HTERT RPE-1 (cell line): ENCODE data around the gene MAP3K6.
"Not testable (repeated sequence)": the region's sequence is repeated elsewhere in the genome, so short reads cannot be mapped to it uniquely, and the experiment has no call there.

Experiments
- in situ Hi-C: fragments of 300-500 bp; cut with MboI; formaldehyde crosslinking; loops from 4 replicates; pipeline ENCODE4 v1.14.3; 2020; ENCODE audit warnings: low sequenced_read_pairs

MAP3K6 gene

DNA sequence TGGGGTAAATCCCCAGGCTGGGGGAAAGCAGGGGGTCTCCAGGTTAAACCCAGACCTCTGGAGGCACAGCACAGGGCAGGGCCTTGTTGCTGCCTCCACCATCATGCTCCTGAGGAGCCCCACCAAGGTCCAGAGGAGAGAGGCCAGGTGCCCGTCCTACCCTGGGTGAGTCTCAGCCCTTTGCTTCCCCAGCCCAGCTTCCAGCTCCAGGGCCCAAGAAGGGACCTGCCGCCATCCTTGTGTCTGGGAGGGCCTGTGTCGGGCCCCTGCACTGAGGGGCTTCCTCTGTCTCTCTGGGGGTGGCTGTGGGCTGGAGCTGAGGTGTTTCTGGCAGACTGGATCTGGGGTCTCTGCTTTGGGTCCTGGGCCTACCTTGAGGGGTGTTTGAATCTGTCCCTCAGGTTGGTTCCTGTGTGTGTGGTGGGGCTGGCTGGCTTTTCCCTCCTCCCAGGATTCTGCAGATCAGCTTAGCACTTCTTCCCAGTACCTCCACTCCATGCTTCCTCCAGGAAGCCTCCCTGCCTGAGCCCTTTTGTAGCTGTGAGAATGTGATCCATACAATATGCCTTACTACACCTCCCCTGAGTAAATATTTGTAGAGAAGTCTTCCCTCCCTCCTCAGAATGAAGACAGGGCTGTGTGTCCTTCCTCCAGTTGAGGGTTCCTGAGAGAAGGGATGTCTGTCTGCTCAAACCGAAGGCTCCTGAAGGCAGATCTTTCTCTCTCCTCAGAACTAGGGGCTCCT lies 31.8 kb upstream of the MAP3K6 start:
- in situ Hi-C loops, result no loop called here

DNA sequence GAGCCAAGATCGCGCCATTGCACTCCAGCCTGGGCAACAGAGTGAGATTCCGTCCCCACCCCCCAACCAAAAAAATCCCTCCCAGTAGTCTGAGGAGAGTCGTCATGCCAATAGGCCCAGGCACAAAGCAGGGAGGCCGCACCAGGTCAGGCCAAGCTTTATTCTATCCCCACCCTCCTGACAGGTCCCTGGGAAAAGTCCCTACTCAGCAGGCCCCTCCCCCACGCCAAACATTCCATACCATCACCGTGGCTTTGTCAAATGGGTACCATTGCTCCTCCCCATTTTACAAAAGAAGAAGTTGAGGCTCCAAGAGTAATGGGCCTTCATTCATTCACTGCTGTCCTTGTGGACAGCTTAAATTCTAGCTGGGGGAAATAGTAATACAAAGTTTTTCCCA lies 31.0 kb upstream of the MAP3K6 start:
- in situ Hi-C loops, result no loop called here

DNA sequence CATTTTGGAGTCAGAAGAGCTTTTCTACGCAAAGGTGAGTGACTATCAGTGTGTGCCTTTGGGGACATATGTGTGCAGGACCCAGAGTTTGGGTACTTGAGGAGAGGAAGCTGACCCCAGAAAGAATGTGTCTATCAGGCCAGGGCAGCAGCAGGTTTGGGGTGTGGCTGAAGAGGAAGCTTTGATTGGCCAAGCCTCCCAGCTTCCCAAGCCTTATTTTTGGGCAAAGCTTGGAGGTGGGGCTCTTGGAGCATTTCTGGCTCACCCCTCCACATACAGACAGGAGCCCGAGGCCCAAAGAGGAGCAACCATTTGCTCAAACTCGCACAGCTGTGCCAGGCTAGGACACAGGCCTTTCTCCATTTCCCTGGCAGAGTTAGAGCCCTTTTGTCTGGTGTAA lies 30.3 kb upstream of the MAP3K6 start:
- in situ Hi-C loops, result no loop called here

DNA sequence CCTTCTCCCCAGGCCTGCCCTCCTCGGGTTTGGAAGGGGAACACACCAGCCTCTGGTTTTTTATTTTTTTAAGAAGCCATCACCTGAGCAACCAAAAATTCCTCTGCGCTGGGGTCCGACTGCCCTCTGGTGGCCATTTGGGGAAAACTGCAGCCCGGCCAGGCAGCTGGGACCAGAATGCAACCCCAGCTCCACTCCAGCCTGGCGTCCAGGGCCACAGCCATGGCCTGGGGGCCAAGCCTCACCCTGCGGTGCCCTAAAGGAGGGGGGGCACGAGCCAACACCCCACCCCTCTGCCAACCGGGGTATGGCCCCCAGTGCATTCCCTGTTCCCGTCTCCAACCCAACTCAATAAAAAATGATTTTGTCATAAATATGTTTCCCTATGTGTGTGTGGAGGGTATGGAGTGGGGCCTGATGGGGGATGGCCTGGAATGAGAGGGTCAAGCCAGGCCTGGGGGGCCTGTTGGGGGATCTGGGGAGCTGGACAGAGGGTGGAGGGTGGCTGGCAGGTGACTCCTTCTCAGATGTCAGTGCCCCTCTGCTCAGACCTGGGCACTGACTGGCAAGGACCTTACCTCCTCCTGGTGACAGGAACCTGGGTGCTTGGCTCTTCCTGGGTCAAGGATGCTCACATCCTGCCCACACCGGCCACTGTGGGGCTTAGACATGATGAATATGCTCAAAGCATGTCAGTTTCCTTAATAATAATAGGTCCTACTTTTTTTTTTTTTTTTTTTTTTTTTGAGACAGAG lies 28.9 kb upstream of the MAP3K6 start:
- in situ Hi-C loops, result no loop called here

DNA sequence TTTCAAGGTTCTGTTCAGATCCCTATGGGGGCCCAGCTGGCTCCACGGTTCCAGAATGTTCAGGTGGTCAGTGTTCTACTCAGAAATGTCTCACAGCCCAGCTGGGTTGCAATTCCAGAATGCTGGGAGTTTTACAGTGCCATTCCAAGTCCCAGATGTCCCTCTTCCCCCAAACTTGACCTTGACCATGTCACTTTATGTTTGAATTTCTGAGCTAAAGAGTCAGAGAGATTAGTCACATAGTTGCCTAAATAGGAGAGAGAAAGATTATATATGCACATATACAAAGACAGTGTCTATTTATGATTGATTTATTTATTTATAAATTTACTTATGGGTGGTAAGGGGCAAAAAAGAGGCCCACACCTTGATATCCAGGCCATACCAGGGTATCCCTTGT lies 28.2 kb upstream of the MAP3K6 start:
- in situ Hi-C loops, result no loop called here

DNA sequence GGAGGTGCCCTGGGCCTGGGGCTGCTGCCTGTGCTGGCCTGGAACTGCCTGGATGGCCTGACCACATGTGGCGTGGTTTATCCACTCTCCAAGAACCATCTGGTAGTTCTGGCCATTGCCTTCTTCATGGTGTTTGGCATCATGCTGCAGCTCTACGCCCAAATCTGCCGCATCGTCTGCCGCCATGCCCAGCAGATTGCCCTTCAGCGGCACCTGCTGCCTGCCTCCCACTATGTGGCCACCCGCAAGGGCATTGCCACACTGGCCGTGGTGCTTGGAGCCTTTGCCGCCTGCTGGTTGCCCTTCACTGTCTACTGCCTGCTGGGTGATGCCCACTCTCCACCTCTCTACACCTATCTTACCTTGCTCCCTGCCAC lies 27.5 kb upstream of the MAP3K6 start:
- in situ Hi-C loops, result no loop called here

DNA sequence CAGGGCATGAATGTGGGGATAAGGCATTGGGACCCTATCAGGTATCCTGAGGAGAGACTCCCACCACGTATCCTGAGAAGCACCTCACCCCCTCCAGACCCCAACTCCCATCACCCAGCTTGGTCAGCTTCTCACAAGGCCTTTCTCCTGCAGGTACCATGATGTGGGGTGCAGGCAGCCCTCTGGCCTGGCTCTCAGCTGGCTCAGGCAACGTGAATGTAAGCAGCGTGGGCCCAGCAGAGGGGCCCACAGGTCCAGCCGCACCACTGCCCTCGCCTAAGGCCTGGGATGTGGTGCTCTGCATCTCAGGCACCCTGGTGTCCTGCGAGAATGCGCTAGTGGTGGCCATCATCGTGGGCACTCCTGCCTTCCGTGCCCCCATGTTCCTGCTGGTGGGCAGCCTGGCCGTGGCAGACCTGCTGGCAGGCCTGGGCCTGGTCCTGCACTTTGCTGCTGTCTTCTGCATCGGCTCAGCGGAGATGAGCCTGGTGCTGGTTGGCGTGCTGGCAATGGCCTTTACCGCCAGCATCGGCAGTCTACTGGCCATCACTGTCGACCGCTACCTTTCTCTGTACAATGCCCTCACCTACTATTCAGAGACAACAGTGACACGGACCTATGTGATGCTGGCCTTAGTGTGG lies 27.0 kb upstream of the MAP3K6 start:
- in situ Hi-C loops, result no loop called here

DNA sequence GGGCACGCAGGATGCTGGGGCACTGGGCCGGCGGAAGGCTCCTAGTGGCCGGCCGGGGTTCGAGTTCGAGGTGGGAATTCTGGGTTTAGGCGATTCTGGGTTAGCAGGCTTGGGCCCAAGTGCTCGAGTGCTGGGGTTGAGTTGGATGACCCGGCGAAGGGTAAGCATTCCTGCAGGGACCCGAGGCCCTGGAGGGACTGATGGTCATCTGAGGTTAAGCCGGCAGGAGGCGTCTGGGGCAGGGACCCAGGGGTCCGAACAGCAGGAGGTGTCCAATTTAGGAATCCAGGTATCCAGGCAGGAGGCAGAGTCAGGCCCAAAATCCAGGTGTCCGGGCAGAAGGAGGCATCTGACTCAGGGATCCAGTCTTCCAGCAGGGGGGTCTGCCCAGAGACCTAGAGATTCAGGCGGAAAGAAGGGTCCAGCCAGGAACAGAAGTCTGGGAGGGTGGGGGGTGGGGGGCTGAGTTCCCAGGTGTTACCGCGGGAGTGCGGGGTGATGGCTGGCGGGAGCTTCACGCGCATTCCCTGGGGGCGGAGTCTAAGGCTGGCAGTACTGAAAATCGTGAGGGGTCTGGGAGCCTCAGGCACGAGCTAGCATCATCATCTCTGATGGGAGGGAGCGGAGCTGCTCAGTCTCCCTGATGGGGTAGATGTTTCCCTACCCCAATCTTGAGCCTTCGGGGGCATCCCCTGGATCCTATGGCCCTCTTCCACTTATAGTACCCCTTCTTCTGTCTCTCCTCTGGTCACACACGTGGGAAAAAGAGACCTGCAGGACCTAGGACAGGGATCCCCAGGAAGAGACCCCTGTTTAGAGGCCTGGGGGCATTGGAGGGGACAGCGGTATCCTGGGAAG lies 26.2 kb upstream of the MAP3K6 start:
- in situ Hi-C loops, result no loop called here

DNA sequence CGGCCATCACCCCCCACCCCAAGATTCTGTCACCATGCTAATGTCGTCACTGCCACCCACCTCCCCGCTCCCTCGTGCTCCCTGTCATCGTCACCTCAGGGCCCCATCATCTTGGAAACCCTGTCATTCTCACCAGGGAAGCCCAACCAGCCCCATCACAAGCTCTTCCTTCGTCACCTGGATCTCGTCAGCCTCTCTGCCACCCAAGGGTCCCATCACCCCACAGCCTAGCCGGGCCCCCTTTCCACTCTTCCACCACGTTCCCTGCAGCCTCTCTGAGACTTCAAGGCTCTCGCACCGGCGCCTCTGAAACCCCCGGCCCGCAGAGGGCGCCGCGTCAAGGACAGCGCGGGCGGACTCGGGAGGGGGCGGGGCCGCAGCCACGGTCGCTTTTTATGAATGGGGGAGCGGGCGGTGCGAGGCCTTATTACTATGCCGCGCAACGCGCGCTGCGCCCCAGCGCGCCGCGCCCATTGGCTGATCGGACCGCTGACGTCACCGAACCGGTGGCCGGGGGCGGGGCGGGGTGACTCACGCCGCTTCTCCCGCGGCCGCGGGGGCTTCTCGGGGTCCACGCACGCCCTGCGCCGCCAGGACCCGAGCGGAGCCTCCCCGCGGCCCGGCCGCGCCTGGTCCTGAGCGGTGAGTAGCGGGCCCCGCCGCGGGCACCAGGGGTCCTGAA lies 25.5 kb upstream of the MAP3K6 start, which contains the start of gene GPR3:
GPR3 (plus strand) TSS at position 527 of the 682 bp plus-strand sequence. CDS start 1,177 bp downstream, outside the sequence.
- in situ Hi-C loops, result no loop called here

DNA sequence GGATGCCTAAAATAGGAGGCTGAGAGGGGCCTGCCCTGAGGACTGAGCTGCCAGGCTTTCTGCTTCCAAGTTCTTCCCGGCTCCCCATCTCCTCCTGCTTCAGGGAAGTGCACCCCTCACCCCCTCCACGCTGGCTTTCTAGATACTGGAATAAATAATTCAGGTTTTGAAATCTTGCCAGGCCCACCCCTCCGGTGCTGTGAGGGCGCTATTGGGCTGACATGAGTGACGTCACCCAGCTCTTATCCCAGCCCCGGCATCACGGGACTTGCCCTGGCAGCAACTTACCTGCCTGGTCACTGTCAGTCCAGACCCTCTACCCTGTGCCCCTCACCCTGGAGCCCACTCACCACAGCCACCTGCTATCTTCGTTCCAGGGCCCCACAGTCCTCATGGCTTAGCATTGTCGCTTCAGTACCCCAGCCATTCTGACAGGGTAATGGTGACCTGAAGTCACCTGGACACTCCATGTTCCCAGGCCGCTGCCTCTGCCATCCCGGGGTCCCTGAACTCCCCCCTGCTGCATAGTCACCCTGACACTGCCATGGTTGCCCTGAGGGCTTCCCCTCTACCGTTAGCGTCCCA lies 24.8 kb upstream of the MAP3K6 start:
- in situ Hi-C loops, result no loop called here

DNA sequence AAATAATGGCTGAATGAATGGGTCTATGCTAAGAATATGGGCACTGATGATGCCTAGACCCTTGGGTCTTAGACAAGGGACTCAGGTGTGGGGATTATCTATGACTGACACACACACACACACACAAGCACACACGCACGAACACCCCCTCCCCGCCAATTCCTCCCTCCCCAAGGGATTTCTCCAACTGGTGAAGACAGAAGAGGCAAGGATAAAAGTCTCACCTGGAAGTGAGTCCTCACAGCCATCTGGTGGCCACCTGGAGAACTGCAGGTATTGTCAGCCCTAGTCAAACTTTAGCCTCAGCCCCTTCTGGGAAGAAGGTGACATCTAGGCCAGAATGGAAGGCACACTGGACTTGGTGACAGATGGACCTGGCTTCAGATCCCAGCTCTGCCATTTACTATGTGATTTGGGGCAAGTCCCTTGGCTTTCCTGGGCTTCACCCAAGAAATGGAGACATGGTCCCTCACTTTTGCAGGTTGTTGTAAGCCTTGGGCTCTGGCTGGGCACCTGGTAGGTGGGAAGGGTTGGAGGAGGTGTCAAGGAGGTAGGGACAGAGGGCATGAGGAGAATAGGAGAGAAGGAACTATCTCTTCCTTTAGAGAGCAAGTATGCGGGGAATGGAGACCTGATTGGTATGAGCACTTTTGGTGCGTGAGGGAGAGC lies 21.7 kb upstream of the MAP3K6 start:
- in situ Hi-C loops, result no loop called here

DNA sequence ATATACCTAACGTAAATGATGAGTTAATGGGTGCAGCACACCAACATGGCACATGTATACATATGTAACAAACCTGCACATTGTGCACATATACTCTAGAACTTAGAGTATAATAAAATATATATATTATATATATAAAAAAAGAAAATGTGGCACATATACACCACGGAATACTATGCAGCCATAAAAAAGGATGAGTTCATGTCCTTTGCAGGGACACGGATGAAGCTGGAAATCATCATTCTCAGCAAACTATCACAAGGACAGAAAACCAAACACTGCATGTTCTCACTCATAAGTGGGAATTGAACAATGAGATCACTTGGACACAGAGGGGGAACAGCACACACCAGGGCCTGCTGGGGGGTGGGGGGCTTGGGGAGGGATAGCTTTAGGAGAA lies 18.0 kb upstream of the MAP3K6 start:
- in situ Hi-C loops, result not testable (repeated sequence)

DNA sequence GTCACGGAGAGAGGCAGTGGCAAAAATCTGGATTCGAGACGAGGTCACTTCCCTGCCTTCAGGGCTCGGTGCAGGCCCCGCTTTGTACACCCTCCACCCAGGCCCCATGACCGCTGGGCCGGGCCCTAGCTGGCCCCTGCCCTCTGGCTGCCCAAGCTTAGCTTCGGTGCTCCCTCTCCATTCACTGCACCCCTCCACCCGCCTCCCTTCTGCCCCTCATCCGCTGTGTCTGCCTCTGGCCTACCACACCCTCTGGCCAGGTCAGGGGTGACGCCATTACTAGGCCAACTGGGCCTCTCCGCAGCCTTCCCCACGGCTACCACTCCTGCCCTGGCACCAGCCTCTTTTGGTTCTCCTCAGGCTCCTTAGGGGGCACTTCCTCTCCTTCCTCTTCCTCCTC lies 16.9 kb upstream of the MAP3K6 start:
- in situ Hi-C loops, result no loop called here

DNA sequence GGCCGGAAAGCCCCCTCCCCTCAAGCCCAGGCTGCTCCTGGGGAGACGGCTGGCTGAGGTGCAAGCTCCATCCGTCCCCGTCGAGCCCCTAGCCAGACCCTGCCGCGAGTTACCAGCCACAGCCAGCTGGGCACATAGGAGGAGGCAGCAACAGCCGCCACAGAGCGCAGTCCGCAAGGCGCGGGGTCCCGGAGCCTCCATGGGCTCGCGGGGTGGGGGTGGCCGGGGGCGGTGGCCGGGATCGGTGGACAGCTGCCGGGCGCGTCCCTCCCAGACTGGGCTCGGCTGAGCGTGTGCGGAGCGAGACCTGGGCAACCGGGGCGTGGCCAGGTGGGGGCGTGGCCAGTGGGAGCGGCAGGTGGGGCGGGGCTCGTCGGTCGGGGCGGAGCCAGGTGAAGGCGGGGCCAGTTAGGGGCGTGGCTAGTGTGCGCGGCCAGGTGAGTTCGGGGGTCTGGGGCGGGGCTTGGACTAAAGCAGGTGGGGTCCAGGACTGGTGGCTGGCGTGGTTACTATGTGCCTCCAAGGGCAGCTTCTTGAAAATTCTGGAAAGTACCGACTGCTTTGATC lies 16.4 kb upstream of the MAP3K6 start, which contains the start of gene CD164L2:
CD164L2 (minus strand) TSS at position 295 of the 567 bp plus-strand sequence; CDS start at position 201, 94 bp downstream.
- in situ Hi-C loops, result no loop called here

DNA sequence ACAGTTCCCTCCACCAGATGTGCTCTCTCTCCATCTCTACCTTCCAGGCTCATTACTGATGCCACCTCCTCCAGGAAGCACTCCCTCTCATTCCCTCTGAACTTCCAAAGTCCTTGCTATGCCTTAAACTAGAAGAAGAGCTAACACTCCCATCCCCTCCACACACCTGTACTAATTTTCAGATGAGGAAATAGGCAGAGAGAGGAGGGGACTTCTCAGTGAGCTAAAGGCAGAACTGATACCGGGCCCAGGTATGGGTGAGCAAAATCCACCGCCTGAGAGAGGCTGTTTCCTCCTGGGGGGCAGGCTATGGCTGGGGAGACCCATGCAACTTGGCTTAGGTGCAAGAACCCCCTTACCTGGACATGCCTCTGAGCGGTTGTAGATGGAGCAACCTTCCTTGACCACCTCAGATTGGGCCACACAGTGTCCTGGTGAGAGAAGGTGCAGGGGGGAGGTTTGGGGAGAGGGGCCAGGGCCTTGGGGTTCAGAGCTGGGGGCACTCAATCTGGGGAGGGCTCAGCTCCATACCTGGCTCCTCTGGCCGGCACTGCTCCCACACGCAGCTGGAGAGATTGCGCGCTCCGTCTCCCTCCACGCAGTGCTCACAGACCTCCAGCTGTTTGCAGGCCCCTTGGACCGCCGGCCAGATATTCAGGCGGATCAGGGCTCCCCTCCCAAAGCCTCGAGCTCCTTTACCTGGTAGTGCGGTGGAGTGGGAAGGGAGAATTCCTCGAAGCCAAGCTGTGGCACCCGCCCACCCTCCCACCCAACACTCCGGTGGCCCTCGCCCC lies 15.4 kb upstream of the MAP3K6 start:
- in situ Hi-C loops, result no loop called here

DNA sequence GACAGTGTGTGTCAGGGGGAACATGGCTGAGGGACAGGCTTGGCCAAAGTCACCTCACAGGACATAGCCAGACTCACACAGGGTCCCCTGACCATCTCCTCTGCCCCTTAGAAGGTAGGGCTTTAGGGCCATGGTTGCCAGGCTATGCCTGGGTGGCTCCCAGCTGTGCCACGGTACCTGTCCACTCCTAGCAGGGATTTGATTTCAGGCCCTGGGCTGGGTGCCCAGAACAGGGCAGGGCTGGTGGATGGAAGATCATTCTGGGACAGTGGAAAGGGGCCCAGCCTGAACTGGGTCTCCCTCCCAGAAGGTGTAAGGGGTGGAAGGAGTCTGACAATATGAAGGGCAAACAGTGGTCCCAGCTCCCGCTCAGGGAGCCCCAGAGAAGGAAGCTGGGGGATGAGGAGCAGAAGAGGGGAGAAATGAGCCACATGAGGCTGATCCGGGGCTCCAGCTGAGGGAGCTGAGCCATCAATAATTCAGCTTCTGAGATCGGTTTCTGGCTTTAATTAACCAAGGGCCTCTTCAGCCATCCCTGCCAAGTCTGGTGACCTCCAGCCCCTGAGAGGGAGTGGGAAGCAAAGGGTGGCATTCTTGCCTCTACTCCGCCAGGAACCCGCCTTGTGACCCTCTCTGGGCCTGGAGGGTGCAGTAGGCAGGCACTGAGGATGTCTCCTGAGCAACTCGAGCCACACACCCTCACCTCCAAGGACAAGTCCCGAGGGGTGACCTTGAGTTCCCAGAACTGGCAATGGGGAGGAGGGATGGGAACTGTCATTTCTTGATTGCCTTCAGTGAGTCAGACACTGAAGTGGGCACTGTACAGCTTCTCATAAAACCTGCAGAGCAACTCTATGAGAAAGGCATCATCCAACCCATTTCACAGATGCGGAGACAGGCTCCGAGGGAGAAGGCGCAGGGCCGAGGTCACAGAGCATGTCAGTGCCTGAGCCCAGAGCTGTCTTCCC lies 14.3 kb upstream of the MAP3K6 start:
- in situ Hi-C loops, result no loop called here

DNA sequence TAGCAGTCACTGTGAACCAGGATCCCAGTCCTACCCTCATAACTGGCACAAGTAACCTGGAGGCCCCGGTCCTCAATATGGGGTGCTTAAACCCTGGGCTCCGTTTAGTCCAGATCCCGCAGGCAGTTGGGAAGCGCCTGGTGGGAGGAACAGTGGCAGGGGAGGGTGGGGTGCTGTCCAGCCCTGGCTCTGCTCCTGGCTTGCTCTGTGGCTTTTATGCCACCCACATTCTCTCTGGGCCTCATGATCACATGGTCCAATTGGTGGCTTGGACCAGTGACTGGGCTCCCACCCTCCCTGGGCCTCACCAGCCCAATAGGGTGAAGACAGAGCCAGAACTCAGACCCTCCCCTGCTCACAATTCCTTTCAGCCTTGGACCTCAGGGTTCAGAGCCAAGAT lies 13.5 kb upstream of the MAP3K6 start:
- in situ Hi-C loops, result no loop called here
